Panc1 (cell line): ENCODE results near the gene SLC51B.

Experiments
- CTCF ChIP-seq: fragments of 450-650 bp; IDR thresholded peaks from 2 replicates; pipeline ENCODE4 v1.5.1; 2017; ENCODE audit warnings: mild to moderate bottlenecking
- POLR2AphosphoS5 ChIP-seq: IDR thresholded peaks from 2 replicates; pipeline ENCODE4 v1.6.1; 2012; ENCODE audit warnings: mild to moderate bottlenecking, low read depth, low read length, moderate library complexity
- SIN3A ChIP-seq: IDR thresholded peaks from 2 replicates; pipeline ENCODE4 v1.6.1; 2012; ENCODE audit warnings: low read depth, mild to moderate bottlenecking, low read length, moderate library complexity, borderline replicate concordance; ENCODE audit not compliant: insufficient read depth
- TF ChIP-seq, protein P1 (sequence below), 2 experiments: IDR thresholded peaks; 2 replicates each; pipeline ENCODE4 v1.6.1; 2011 to 2012; ENCODE audit warnings: low read depth in 2 of 2, control low read depth in 1 of 2, low read length in 1 of 2, mild to moderate bottlenecking in 1 of 2, moderate library complexity in 1 of 2; ENCODE audit not compliant: insufficient read depth in 1 of 2

DNA sequence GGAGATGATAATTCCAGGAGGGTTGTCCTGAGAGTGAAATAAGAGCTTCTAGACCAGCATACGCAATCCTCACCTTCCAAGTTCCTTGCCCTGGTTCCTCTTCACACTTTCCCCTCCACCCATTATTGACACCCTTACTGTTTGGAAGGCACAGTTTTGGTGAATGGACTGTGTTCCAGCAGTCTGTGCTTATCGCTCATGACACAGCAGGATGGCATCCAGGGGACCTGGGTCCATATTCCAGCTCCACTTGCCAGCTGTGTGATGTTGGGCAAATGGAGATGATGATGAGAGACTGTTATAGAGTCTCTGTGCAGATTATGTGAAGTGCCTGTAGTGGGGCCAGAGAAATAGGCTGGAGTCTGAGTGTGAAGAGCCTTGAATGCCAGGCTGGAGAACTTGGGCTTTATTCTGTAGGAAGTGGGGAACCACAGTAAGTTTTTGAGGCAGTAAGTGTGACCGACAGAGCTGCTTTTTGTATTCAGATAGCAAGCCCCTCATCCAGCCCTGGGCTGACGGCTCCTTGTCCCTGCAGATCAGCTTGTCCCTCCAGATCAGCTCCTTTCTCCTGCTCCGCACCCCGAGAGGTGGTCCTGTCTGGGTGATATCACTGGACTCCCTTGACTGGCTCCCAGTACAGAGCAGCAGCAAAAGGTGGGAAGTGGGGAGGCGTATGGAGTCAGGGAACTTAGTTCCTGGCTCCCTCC, 39.5 kb downstream of the SLC51B start:
- TF ChIP-seq CTCF, result no peak
- TF ChIP-seq SIN3A, result no peak
- TF ChIP-seq POLR2AphosphoS5, result no peak
- TF ChIP-seq, protein P1, sequence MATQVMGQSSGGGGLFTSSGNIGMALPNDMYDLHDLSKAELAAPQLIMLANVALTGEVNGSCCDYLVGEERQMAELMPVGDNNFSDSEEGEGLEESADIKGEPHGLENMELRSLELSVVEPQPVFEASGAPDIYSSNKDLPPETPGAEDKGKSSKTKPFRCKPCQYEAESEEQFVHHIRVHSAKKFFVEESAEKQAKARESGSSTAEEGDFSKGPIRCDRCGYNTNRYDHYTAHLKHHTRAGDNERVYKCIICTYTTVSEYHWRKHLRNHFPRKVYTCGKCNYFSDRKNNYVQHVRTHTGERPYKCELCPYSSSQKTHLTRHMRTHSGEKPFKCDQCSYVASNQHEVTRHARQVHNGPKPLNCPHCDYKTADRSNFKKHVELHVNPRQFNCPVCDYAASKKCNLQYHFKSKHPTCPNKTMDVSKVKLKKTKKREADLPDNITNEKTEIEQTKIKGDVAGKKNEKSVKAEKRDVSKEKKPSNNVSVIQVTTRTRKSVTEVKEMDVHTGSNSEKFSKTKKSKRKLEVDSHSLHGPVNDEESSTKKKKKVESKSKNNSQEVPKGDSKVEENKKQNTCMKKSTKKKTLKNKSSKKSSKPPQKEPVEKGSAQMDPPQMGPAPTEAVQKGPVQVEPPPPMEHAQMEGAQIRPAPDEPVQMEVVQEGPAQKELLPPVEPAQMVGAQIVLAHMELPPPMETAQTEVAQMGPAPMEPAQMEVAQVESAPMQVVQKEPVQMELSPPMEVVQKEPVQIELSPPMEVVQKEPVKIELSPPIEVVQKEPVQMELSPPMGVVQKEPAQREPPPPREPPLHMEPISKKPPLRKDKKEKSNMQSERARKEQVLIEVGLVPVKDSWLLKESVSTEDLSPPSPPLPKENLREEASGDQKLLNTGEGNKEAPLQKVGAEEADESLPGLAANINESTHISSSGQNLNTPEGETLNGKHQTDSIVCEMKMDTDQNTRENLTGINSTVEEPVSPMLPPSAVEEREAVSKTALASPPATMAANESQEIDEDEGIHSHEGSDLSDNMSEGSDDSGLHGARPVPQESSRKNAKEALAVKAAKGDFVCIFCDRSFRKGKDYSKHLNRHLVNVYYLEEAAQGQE (IDR thresholded peaks at IDR 0.05; ENCODE audit: insufficient read depth in 1 of 2, low read depth in 2 of 2, low read length in 1 of 2), result no peak
